PC-3 (cell line): Measurements from ENCODE around the gene XPNPEP1. TPM values are rescaled to one million over a fixed set of nuclear protein-coding genes. Genes with fewer than 3 reads are reported as not detected.

Experiments
- ATAC-seq: fragments of 200-7000 bp; cut with Tn5 transposase; 2 replicates; pipeline ENCODE4 v1.9.1; 2020; ENCODE audit warnings: mild to moderate bottlenecking, moderate library complexity
- BruUV-seq: library from RNA; stranded (reverse); fragments of 400-500 nt; replicated peaks from 2 replicates; lab custom pipeline; 2021; lab: Mats Ljungman, UMichigan
- CTCF ChIA-PET: fragments of 300-600 bp; sonication (Branson Sonifier 250); formaldehyde crosslinking; loops from one replicate; lab custom pipeline; 2022; ENCODE audit warnings: antibody characterized with exemption; lab: Charles Lee
- POLR2A ChIA-PET: fragments of 300-600 bp; sonication (Branson Sonifier 250); formaldehyde crosslinking; loops from one replicate; lab custom pipeline; 2022; ENCODE audit warnings: antibody characterized with exemption; ENCODE audit not compliant: unreplicated experiment; lab: Charles Lee
- DNase-seq: peaks from one replicate; pipeline ENCODE4 v3.0.0-alpha.2; 2015
- H2AFZ ChIP-seq: fragments of 300-600 bp; sonication (generic); 2 replicates; pipeline ENCODE4 v1.6.0; 2016; ENCODE audit warnings: antibody characterized with exemption, low read length
- H3F3A ChIP-seq: fragments of 300-600 bp; sonication (generic); one replicate; pipeline ENCODE4 v1.6.0; 2017; ENCODE audit warnings: antibody characterized with exemption, low read length, control low read depth, mild to moderate bottlenecking; ENCODE audit not compliant: unreplicated experiment
- H3K27ac ChIP-seq: fragments of 300-600 bp; sonication (generic); 2 replicates; pipeline ENCODE4 v1.5.1; 2016; ENCODE audit warnings: mild to moderate bottlenecking, low read length
- H3K27me3 ChIP-seq: fragments of 300-600 bp; sonication (generic); 2 replicates; pipeline ENCODE4 v1.6.1; 2016; ENCODE audit warnings: low read length, mixed read lengths
- H3K36me3 ChIP-seq: fragments of 300-600 bp; sonication (generic); 2 replicates; pipeline ENCODE4 v1.6.1; 2016; ENCODE audit warnings: low read depth, mixed run types, low read length, mixed read lengths
- H3K4me1 ChIP-seq: fragments of 300-600 bp; sonication (generic); 2 replicates; pipeline ENCODE4 v1.5.1; 2016; ENCODE audit warnings: low read length; ENCODE audit not compliant: insufficient read depth
- H3K4me2 ChIP-seq: fragments of 300-600 bp; sonication (generic); 2 replicates; pipeline ENCODE4 v1.6.0; 2016; ENCODE audit warnings: low read length
- H3K4me3 ChIP-seq: fragments of 300-600 bp; sonication (generic); 2 replicates; pipeline ENCODE4 v1.5.1; 2016; ENCODE audit warnings: mild to moderate bottlenecking, low read length, mixed read lengths
- H3K79me2 ChIP-seq: fragments of 300-600 bp; sonication (generic); 2 replicates; pipeline ENCODE4 v1.6.1; 2017; ENCODE audit warnings: low read length, mixed read lengths
- H3K9ac ChIP-seq: fragments of 300-600 bp; sonication (generic); 2 replicates; pipeline ENCODE4 v1.6.0; 2016; ENCODE audit warnings: mild to moderate bottlenecking, low read length
- H3K9me2 ChIP-seq: fragments of 300-600 bp; sonication (generic); replicated peaks from 2 replicates; pipeline ENCODE4 v1.6.1; 2016; ENCODE audit warnings: mixed run types, low read length, mixed read lengths
- H3K9me3 ChIP-seq: fragments of 300-600 bp; sonication (generic); 2 replicates; pipeline ENCODE4 v1.6.1; 2016; ENCODE audit warnings: low read length, mixed read lengths
- H4K20me1 ChIP-seq: fragments of 300-600 bp; sonication (generic); 2 replicates; pipeline ENCODE4 v1.6.1; 2016; ENCODE audit warnings: low read length, mixed read lengths
- CTCF ChIP-seq: fragments of 300-600 bp; sonication (generic); conservative IDR thresholded peaks from 2 replicates; pipeline ENCODE4 v1.5.1; 2017; ENCODE audit warnings: antibody characterized with exemption, low read depth, mild to moderate bottlenecking, low read length
- EZH2 ChIP-seq: fragments of 300-600 bp; sonication (generic); IDR thresholded peaks from one replicate; pipeline ENCODE4 v1.6.1; 2017; ENCODE audit warnings: antibody characterized with exemption, mild to moderate bottlenecking, low read length; ENCODE audit not compliant: unreplicated experiment
- EZH2phosphoT487 ChIP-seq: fragments of 300-600 bp; sonication (generic); IDR thresholded peaks from 2 replicates; pipeline ENCODE4 v1.6.1; 2018; ENCODE audit warnings: mild to moderate bottlenecking, antibody characterized with exemption, low read length, borderline replicate concordance
- intact Hi-C: fragments of 100-400 bp; cut with micrococcal nuclease; formaldehyde crosslinking; loops from 2 replicates; pipeline ENCODE4 v1.9.0; 2023
- total RNA-seq: library from RNA; depleted of rRNA; stranded (reverse); fragments of >200 nt; gene quantifications from 2 replicates; pipeline ENCODE4 v1.2.3, GENCODE V29; 2014

XPNPEP1 gene
- total RNA-seq, 1 experiment from 2014 or later = 77.3 TPM

GRCh38 chr10:109886781-109887140, 36.5 kb downstream of the XPNPEP1 start:
- H3K9me2 ChIP-seq = no peaks in the 10 kb centered on the region

GRCh38 chr10:109886037-109886780, 37.1 kb downstream of the XPNPEP1 start:
- TF ChIP-seq CTCF (no peak), EZH2phosphoT487 (no peak)
- no peak for DNase-seq
- H3K9me2 ChIP-seq = no peaks in the 10 kb centered on the region
- no peaks in the 10 kb centered on the region for H3K79me2 ChIP-seq
- H3K27ac ChIP-seq = no peak overlapping the region
- POLR2A ChIA-PET = no interaction called here
- no peaks in the 10 kb centered on the region for H3K27me3 ChIP-seq
- H3K4me1 ChIP-seq = peaks cover 6% of the 10 kb centered on the region
- H3K4me3 ChIP-seq = no peak overlapping the region
- CTCF ChIA-PET = no interaction called here
- H3K36me3 ChIP-seq = peaks cover 3% of the 10 kb centered on the region; the same call in 1 of the 2 replicates
- BruUV-seq = no TSS peak
- H3K9ac ChIP-seq = no peak overlapping the region
- no peaks in the 10 kb centered on the region for H4K20me1 ChIP-seq
- H3K9me3 ChIP-seq = no peaks in the 10 kb centered on the region
- intact Hi-C loops = no loop called here
- H3K4me2 ChIP-seq = no peak overlapping the region
- H2AFZ ChIP-seq = no peak overlapping the region
- no peaks in the 10 kb centered on the region for H3F3A ChIP-seq
- ATAC-seq = no peak

More at GRCh38 chr10:109886781-109887140, 36.5 kb downstream of the XPNPEP1 start:
- H3K36me3 ChIP-seq = peaks cover 3% of the 10 kb centered on the region; the same call in 1 of the 2 replicates
- ChIA-PET POLR2A (no interaction called here), CTCF (no interaction called here)
- no peak overlapping the region for H3K27ac ChIP-seq
- no peak overlapping the region for H3K9ac ChIP-seq
- H3K27me3 ChIP-seq = no peaks in the 10 kb centered on the region
- intact Hi-C loops = no loop called here
- H3K9me3 ChIP-seq = no peaks in the 10 kb centered on the region
- no peaks in the 10 kb centered on the region for H4K20me1 ChIP-seq
- H3F3A ChIP-seq = no peaks in the 10 kb centered on the region
- H3K4me2 ChIP-seq = no peak overlapping the region
- TF ChIP-seq CTCF = no peak
- no peak for TF ChIP-seq EZH2phosphoT487
- no peak for TF ChIP-seq EZH2
- H3K79me2 ChIP-seq = no peaks in the 10 kb centered on the region
- BruUV-seq = no TSS peak
- ATAC-seq (no peak), DNase-seq (no peak)
- H3K4me1 ChIP-seq = peaks cover 6% of the 10 kb centered on the region
- H2AFZ ChIP-seq = no peak overlapping the region
- no peak overlapping the region for H3K4me3 ChIP-seq
